GM21447 (cell line): ENCODE data around the gene PYM1.

Experiments
- ATAC-seq: cut with Tn5 transposase; IDR thresholded peaks from one replicate; pipeline ENCODE4 v1.9.1; 2021; ENCODE audit not compliant: unreplicated experiment

Gene PYM1

GRCh38 chr12:55927588-55928502 lies at the start of gene PYM1:
Gene PYM1 (minus strand): TSS chr12:55927894. CDS start chr12:55927761, 133 bp downstream.
- ATAC-seq = peak; percentile 34

- ATAC-seq = peak; percentile 15
These were observed 46.6 kb upstream of the PYM1 start for GRCh38 chr12:55974308-55974730.

- peak; percentile 95 for ATAC-seq
These were observed 46.1 kb upstream of the PYM1 start, which contains the start of gene RAB5B for GRCh38 chr12:55973599-55974307. Gene RAB5B (plus strand): TSS chr12:55974078. CDS start chr12:55986961, 12,883 bp downstream.

GRCh38 chr12:55972911-55973598 lies 45.4 kb upstream of the PYM1 start:
- no peak for ATAC-seq

- ATAC-seq = no peak
These were observed 44.8 kb upstream of the PYM1 start for GRCh38 chr12:55972456-55972855.

- ATAC-seq = no peak
These were observed 44.3 kb upstream of the PYM1 start for GRCh38 chr12:55972042-55972441.

GRCh38 chr12:55970775-55971174 lies 43.1 kb upstream of the PYM1 start:
- ATAC-seq = no peak

GRCh38 chr12:55969356-55969755 lies 41.7 kb upstream of the PYM1 start:
- no peak for ATAC-seq

- ATAC-seq = peak; percentile 96
These were observed 39.0 kb upstream of the PYM1 start, which contains the start of gene CDK2 for GRCh38 chr12:55966408-55967281. Gene CDK2 (plus strand): TSS chr12:55966830. CDS start chr12:55967009, 179 bp downstream.

GRCh38 chr12:55965941-55966407 lies 38.3 kb upstream of the PYM1 start, which contains the start of gene PMEL:
Gene PMEL (minus strand): TSS chr12:55966042. CDS start chr12:55966011, 31 bp downstream.
- no peak for ATAC-seq

- no peak for ATAC-seq
These were observed 37.5 kb upstream of the PYM1 start for GRCh38 chr12:55965240-55965639.

- no peak for ATAC-seq
These were observed 36.1 kb upstream of the PYM1 start for GRCh38 chr12:55963760-55964159.

GRCh38 chr12:55957106-55957859 lies 29.6 kb upstream of the PYM1 start:
- ATAC-seq = no peak

- ATAC-seq = no peak
These were observed 28.3 kb upstream of the PYM1 start for GRCh38 chr12:55955800-55956508.

GRCh38 chr12:55955344-55955743 lies 27.6 kb upstream of the PYM1 start:
- ATAC-seq = no peak

GRCh38 chr12:55946553-55946952 lies 18.9 kb upstream of the PYM1 start:
- no peak for ATAC-seq

- no peak for ATAC-seq
These were observed 15.0 kb upstream of the PYM1 start for GRCh38 chr12:55942577-55943136.

- ATAC-seq = no peak
These were observed 14.4 kb upstream of the PYM1 start for GRCh38 chr12:55942055-55942454.
